Activated T-helper 1 cell treated with anti-CD3 and anti-CD28 coated beads, Interleukin-2, amount 50 U/mL, for 16 hours (primary cell): ENCODE measurements around the gene CRB2.

Source experiments
- DNase-seq, 2 donors: peaks; one replicate each; pipeline ENCODE4 v3.0.0-alpha.2; 2020; ENCODE audit warnings: low read depth in 1 of 2, low spot score in 1 of 2

CRB2 gene

DNA sequence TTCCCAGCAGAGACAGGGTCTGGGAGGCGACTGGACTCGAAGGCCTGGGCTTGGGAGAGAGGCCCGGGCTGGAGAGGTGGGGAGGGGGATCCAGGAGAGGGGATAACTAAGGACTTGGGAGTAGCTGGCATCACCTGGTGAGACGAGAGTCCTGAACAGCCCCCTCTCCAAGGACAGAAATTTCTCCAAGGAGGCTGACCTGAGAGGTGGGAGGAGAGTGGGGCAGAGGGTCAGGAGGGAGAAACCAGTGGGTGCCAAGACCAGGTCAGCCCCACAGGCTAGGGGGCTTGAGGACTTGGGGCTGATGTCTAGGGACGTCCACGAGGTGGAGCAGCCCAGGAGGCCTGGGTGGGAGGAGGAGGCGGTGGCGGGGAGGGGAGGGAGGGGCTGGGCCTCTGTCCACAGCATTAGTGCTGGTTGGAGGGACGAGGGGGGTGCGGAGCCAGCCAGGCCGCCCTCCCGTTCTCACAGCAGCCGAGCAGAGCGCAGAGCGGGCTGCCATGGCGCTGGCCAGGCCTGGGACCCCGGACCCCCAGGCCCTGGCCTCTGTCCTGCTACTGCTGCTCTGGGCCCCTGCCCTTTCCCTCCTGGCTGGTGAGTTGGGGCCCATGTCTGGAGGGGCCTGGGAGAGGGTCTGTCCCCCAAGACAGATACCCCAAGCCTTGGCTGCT is at the start of gene CRB2:
Gene CRB2 (plus strand): TSS at position 437 of the 671 bp plus-strand sequence. CDS start 64 bp downstream, at position 501.
- no peak for DNase-seq

GRCh38 chr9:123309611-123310010 is 46.4 kb upstream of the CRB2 start:
- DNase-seq, result no peak

DNA sequence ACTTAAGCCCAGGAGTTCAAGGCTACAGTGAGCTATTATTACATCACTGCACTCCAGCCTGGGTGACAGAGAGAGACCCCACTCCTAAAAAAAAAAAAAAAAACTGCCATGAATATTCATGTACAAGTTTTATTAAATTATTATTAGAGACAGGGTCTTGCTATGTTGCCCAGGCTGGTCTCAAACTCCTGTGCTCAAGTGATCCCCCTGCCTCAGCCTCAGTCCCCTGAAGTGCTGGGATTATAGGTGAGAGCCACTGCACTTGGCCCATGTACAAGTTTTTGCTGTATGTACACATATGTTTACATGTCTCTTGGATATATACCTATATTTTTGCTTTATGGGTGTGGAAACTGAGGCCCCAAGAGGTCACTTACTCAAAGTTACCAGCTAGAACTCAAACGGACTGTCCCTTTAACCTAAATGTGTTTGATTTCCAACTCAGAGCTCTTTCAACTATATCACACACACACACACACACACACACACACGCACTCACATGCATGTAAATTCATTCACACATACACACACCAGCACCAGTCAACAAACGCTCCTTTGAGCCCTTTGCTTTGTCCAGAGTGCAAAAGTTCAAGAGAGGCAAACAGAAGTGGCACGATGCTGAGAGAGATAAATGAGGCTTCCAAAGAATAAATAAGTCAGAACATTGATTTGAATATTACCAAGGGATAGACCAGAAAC is 45.3 kb upstream of the CRB2 start:
- no peak for DNase-seq

GRCh38 chr9:123311250-123311752 is 44.7 kb upstream of the CRB2 start:
- no peak for DNase-seq

GRCh38 chr9:123312306-123312877 is 43.6 kb upstream of the CRB2 start:
- DNase-seq, result no peak

- DNase-seq, result no peak
Observed at GRCh38 chr9:123314617-123315016, 41.4 kb upstream of the CRB2 start.

GRCh38 chr9:123315635-123316034 is 40.4 kb upstream of the CRB2 start:
- DNase-seq, result no peak

DNA sequence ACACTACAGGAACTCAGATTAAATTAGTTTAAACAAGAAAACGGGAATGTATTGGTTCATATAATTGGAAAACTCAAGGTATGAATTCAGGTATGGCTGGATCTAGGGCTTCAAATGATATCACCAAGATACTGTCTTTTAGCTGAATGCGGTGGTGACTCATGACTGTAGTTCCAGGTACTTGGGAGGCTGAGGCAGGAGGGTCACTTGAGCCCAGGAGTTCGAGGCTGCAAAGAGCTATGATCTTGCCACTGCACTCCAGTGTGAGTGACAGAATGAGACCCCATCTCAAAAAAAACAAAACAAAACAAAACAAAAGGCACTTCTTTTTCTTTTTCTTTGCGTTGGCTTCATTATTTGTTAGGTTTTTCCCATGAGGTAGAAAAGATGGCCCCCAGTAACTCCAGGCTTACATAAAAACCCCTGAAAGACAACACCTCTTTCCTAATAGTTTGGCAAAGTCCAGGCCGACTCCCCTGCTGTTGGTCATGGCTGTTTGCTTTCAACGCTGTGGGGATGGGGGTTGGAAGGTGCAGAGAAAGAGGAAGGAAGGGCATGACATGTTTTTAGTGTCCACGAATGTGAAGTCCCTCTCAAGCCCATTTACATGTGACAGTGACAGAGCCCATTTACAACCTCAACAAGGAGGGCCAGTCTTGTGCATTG is 39.8 kb upstream of the CRB2 start:
- DNase-seq, result no peak

- no peak for DNase-seq
Observed at GRCh38 chr9:123318202-123318601, 37.8 kb upstream of the CRB2 start.

DNA sequence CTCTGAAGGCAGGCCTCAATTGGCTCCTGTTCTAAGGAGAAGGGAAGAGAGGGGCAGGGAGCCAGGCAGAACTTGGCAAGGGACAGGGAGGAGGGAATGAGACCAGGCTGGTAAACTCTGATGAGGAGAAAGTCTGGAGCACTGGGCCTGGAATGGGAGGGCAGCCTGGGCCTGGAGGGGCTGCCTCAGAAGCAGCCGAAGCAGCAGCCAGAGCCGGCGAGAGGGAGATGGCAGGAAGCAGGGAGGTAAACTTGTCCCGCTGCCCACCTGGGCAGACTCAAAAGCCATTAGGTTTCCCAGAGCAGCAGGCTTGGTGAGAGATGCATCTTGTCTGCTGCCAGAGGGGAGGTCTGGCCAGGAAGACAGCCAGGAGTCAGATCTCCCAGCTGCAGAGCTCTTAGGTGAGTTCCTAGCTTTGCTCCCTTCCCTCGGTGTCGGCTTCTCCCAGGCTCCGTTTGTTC is 37.0 kb upstream of the CRB2 start:
- no peak for DNase-seq

GRCh38 chr9:123319541-123320339 is 36.3 kb upstream of the CRB2 start:
- no peak for DNase-seq

- no peak for DNase-seq
Observed at GRCh38 chr9:123320814-123321213, 35.2 kb upstream of the CRB2 start.

DNA sequence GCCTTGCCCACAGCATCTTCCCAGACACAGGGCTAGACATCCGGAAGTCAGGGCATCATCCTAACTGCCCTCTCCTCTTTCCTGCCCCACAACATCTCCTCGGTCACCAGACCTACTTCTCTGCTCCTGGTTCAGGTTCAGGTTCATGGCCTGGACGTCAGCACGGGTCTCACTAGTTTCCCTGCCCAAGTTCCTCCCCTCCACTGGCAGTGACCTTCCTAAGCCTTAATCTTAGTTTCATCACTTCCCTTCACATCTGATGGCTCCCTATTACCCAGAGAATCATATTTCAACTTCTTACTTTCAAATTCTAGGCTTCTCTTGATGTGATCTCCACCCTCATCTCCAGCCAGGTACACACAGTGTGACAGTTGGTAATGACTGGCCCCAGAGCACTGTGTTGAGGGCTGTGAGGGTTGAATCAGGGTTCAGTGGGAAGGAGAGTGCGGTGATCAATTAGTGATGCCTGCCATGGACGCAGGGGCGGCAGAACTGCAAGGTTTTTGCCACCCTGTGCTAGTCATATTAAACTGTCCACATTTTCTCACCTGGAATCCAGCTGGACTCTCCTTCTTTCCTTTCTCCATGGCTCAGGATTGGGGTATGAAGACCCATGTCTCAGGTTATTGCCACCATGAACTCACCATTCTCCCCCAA is 34.3 kb upstream of the CRB2 start:
- no peak for DNase-seq

DNA sequence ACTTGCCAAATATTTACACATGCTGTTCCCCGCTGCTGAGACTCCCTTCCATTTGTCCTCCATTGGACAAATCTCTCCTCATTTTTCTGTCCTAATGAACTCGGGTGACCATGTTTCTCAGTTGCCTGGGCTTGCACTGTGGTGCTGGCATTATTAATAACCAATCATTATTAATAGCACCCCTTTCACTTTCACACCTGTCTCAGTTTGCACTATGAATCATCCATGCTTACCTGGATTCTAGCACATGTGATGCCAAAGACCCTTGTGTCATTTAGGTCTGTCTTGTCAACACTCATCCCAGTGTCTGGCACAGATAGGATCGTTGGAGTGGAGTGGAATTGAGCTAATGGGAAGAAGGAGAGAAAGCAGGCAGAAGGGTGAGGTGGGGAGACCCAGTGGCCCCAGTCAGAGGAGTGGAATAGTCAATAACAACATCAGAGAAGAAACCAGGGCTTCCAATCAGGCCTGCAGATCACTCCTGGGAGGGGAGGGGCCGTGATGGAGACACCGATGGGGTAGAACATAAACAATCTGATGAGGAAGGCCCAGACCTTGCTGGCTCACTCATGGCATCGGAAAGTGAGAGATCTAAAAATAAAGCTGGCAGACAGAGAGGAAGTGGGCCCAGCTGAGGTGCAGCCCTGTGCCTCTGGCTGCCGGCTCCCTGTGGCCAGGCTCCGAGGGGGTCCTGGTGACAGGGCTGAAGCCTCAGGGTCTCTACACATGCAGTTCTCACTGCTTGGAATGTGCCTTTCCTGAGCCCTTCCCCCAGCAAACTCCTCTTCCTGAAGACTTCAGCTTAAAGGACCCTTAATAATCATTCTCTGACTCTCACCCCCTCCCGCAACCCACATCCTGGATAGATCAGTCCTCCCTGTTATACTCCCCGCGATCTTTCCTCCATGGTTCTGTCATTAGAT is 33.5 kb upstream of the CRB2 start:
- peak; percentile 17 to 36 for DNase-seq

- no peak for DNase-seq
Observed at GRCh38 chr9:123323196-123324013, 32.6 kb upstream of the CRB2 start.

GRCh38 chr9:123324767-123325183 is 31.2 kb upstream of the CRB2 start:
- no peak for DNase-seq

DNA sequence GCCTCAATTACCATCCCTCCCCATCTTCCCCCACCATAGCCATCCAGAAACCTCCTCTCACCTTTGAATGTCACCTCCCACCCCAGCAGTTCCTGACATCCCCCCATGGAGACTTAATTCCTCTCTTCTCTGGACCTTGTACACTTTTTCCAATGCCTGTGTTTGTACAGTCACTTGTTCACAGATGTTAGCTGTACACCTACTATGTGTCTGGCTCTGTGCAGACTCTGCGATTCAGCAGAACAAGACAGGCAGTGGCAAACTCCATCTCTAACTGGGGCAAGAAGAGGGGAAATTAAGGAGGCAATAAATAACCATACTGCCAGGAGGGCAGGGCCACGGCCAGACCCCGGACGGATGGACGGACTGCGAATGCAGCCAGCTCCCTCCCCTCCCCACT is 29.8 kb upstream of the CRB2 start:
- no peak for DNase-seq

DNA sequence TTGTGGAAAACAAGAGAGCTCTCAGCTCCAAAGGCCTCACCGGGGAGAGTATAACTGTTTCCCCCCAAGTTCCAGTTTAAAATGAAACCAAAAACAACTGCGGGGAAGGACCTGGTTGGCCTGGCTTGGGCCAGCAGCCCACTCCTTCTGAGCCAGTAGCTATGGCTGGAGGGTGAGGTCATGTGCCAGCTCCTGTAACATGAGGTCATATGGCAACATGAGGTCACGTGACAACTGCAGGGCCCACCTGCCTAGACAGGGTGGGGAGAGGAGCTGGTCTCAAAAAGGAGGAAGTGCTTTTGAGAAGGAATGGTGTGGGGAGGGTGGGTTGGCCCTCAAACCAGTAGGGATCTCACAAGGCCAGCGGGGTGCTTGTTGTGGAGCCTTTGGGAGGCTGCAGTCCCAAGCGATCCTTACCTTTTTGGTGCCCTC is 29.3 kb upstream of the CRB2 start:
- DNase-seq, result no peak
